Activated CD4-positive, alpha-beta T cell treated with anti-CD3 and anti-CD28 coated beads for 36 hours (primary cell): ENCODE data around the gene NPAS3. TPM values are rescaled to one million over a fixed set of nuclear protein-coding genes. Genes with fewer than 3 reads are reported as not detected.
A peak's percentile ranks its signal among the peaks of the same experiment; 100 is the strongest.

Source experiments
- ATAC-seq: fragments of 200-7000 bp; cut with Tn5 transposase; one replicate; pipeline ENCODE4 v1.10.0; 2021; ENCODE audit warnings: mild to moderate bottlenecking, moderate library complexity
- CTCF ChIA-PET: fragments of 350-600 bp; sonication (Branson Sonifier 250); formaldehyde crosslinking; loops from one replicate; lab custom pipeline; 2021; ENCODE audit warnings: antibody characterized with exemption; lab: Charles Lee
- POLR2A ChIA-PET: fragments of 350-600 bp; sonication (Branson Sonifier 250); formaldehyde crosslinking; loops from one replicate; lab custom pipeline; 2021; ENCODE audit warnings: antibody characterized with exemption, inconsistent platforms; lab: Charles Lee
- DNase-seq: peaks from one replicate; pipeline ENCODE4 v3.0.0-alpha.2; 2020
- H3K27ac Mint-ChIP-seq: one replicate; pipeline ENCODE4 v1.8.0; 2021; ENCODE audit warnings: mixed read lengths
- H3K27me3 Mint-ChIP-seq: one replicate; pipeline ENCODE4 v1.8.0; 2021; ENCODE audit warnings: mixed read lengths
- H3K36me3 Mint-ChIP-seq: one replicate; pipeline ENCODE4 v1.8.0; 2021; ENCODE audit warnings: low read depth, mixed read lengths
- H3K4me1 Mint-ChIP-seq: one replicate; pipeline ENCODE4 v1.8.0; 2021; ENCODE audit warnings: mixed read lengths
- H3K4me3 Mint-ChIP-seq: one replicate; pipeline ENCODE4 v1.8.0; 2021; ENCODE audit warnings: mild to moderate bottlenecking, moderate library complexity, mixed read lengths
- H3K9me3 Mint-ChIP-seq: one replicate; pipeline ENCODE4 v1.8.0; 2021; ENCODE audit warnings: low read depth, mixed read lengths
- intact Hi-C, 2 experiments: fragments of 100-400 bp; cut with DNase I in 1 of 2; cut with micrococcal nuclease in 1 of 2; formaldehyde crosslinking; loops; one replicate each; pipeline versions ENCODE4 v1.14.2 to v1.15.1; 2022 to 2024; cut with DNase I, micrococcal nuclease
- total RNA-seq, 2 experiments: library from RNA; stranded (reverse); gene quantifications; one replicate each; pipeline ENCODE4 v1.2.3, GENCODE V29; 2021

NPAS3 gene
- total RNA-seq, 2 experiments from 2014 or later, result not detected

GRCh38 chr14:33674927-33675326 is 736.2 kb downstream of the NPAS3 start:
- intact Hi-C loops, result loop anchor here in 1 of 2 experiments (5.0 kb wide), 1 partner anchor 117 kb away; no protein-coding TSS in a partner anchor
- no peak overlapping the region for H3K4me3 Mint-ChIP-seq
- H3K27ac Mint-ChIP-seq, result no peak overlapping the region
- no peak for ATAC-seq
- H3K36me3 Mint-ChIP-seq, result no peaks in the 10 kb centered on the region
- ChIA-PET POLR2A (no interaction called here), CTCF (no interaction called here)
- no peak for DNase-seq
- H3K4me1 Mint-ChIP-seq, result no peaks in the 10 kb centered on the region
- peaks cover 4% of the 10 kb centered on the region for H3K27me3 Mint-ChIP-seq
- no peaks in the 10 kb centered on the region for H3K9me3 Mint-ChIP-seq

DNA sequence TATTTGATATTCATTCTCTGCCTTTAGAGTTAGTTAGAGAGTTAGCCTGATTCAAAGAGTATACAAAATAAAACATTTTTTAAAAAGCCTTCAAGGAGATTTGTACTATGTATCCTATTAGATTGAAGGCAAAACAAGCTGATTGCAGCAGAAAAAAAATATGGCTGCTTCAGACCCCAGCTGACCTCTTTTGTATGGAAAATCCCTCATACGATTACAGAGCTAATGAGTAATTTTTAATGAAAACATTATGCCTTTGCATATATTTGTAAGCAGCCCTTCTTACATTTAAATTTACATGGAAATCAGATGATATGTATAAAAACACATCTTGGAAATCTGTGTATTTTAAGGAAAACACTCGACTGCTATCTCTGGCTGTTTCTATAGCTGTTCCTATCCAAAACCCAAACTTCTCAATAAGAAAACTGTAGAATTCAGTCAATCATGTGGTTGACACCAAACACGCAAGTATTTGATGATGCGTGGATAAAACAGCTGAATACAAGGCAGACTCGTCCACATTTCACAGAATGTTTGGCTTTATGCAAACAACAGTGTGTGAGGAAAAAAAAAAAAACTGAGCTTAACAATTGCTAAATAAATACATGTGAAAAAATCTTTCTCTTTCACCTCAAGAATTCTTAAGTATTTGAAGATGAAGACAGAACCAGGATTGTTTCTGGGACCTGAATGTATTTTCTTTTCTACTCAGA is 736.9 kb downstream of the NPAS3 start:
- no peaks in the 10 kb centered on the region for H3K9me3 Mint-ChIP-seq
- intact Hi-C loops, result loop anchor here in 1 of 2 experiments (5.0 kb wide), 1 partner anchor 117 kb away; no protein-coding TSS in a partner anchor
- no peak overlapping the region for H3K4me3 Mint-ChIP-seq
- no peaks in the 10 kb centered on the region for H3K4me1 Mint-ChIP-seq
- CTCF ChIA-PET, result interaction anchor here (0.6 to 1.3 kb wide), 3 partner anchors 10 to 1907 kb away, joined by 3 to 10 read pairs (median 4); no protein-coding TSS in a partner anchor
- H3K27ac Mint-ChIP-seq, result no peak overlapping the region
- ATAC-seq (no peak), DNase-seq (no peak)
- H3K27me3 Mint-ChIP-seq, result peaks cover 4% of the 10 kb centered on the region
- POLR2A ChIA-PET, result interaction anchor here (0.5 kb wide), 1 partner anchor 10 kb away, joined by 4 read pairs; no protein-coding TSS in a partner anchor
- no peaks in the 10 kb centered on the region for H3K36me3 Mint-ChIP-seq

DNA sequence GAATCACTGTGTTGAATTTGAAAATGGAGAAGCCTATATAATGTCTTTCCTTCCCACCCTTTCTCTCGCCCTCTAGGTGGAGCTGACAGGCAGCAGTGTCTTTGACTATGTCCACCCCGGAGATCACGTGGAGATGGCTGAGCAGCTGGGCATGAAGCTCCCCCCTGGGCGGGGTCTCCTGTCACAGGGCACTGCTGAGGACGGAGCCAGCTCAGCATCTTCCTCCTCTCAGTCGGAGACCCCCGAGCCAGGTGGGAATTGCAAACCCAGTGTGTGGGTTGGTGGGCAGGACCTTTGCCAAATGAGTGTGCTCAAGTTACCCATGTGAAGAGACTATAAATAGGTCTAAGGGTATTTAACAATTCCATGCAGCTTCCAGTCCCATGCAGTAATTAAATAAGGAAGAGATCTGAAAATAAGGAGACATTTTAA is 737.5 kb downstream of the NPAS3 start:
- Mint-ChIP-seq H3K36me3 (no peaks in the 10 kb centered on the region), H3K4me1 (no peaks in the 10 kb centered on the region), H3K27me3 (peaks cover 4% of the 10 kb centered on the region), H3K9me3 (no peaks in the 10 kb centered on the region), H3K27ac (no peak overlapping the region), H3K4me3 (no peak overlapping the region)
- POLR2A ChIA-PET, result no interaction called here
- peak; percentile 5 for DNase-seq
- ATAC-seq, result no peak
- CTCF ChIA-PET, result interaction anchor here (1.0 to 1.3 kb wide), 2 partner anchors 10 to 117 kb away, joined by 4 to 10 read pairs; no protein-coding TSS in a partner anchor
- intact Hi-C loops, result loop anchor here in 1 of 2 experiments (5.0 kb wide), 1 partner anchor 116 kb away; no protein-coding TSS in a partner anchor

DNA sequence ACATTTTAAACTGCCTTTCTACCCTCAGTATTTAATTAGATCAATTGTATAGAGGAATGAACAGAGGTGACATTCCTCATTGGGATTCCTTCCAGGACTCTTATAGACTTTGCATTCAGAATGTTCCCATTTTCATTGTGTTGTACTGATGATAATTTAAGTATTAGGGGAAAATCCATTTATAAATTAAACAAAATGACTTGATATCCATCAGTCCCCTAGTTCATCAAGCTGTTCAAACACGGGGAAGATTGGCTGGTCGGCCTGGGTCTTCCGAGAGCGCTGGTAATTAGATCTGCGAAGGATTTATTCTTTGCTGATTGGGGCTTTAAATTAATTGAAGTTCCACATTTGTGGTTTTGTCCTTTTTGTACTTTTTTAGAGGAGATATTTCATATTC is 738.2 kb downstream of the NPAS3 start:
- Mint-ChIP-seq H3K9me3 (no peaks in the 10 kb centered on the region), H3K4me3 (no peak overlapping the region), H3K4me1 (no peaks in the 10 kb centered on the region), H3K36me3 (no peaks in the 10 kb centered on the region), H3K27ac (no peak overlapping the region), H3K27me3 (peaks cover 4% of the 10 kb centered on the region)
- ChIA-PET POLR2A (no interaction called here), CTCF (no interaction called here)
- ATAC-seq (no peak), DNase-seq (no peak)
- intact Hi-C loops, result loop anchor here in 1 of 2 experiments (5.0 kb wide), 1 partner anchor 115 kb away; no protein-coding TSS in a partner anchor

- intact Hi-C loops, result loop anchor here in 1 of 2 experiments (5.0 kb wide), 1 partner anchor 114 kb away; no protein-coding TSS in a partner anchor
- ChIA-PET CTCF (no interaction called here), POLR2A (no interaction called here)
- ATAC-seq (no peak), DNase-seq (no peak)
- H3K9me3 Mint-ChIP-seq, result no peaks in the 10 kb centered on the region
- H3K4me3 Mint-ChIP-seq, result no peak overlapping the region
- no peaks in the 10 kb centered on the region for H3K4me1 Mint-ChIP-seq
- H3K36me3 Mint-ChIP-seq, result no peaks in the 10 kb centered on the region
- H3K27ac Mint-ChIP-seq, result no peak overlapping the region
- peaks cover 4% of the 10 kb centered on the region for H3K27me3 Mint-ChIP-seq
Measured at GRCh38 chr14:33678005-33678404, 739.3 kb downstream of the NPAS3 start.

- H3K27ac Mint-ChIP-seq, result no peak overlapping the region
- no peak overlapping the region for H3K4me3 Mint-ChIP-seq
- no peaks in the 10 kb centered on the region for H3K4me1 Mint-ChIP-seq
- no peaks in the 10 kb centered on the region for H3K9me3 Mint-ChIP-seq
- intact Hi-C loops, result loop anchor here in 1 of 2 experiments (5.0 kb wide), 1 partner anchor 113 kb away; no protein-coding TSS in a partner anchor
- DNase-seq, result no peak
- ChIA-PET POLR2A (no interaction called here), CTCF (interaction anchor here (0.5 kb wide), 1 partner anchor 522 kb away, joined by 3 read pairs; no protein-coding TSS in a partner anchor)
- peaks cover 4% of the 10 kb centered on the region for H3K27me3 Mint-ChIP-seq
- no peaks in the 10 kb centered on the region for H3K36me3 Mint-ChIP-seq
- ATAC-seq, result no peak
Measured at GRCh38 chr14:33679025-33679424, 740.3 kb downstream of the NPAS3 start.

- intact Hi-C loops, result loop anchor here in 1 of 2 experiments (5.0 kb wide), 1 partner anchor 113 kb away; no protein-coding TSS in a partner anchor
- ChIA-PET CTCF (no interaction called here), POLR2A (no interaction called here)
- Mint-ChIP-seq H3K27ac (no peak overlapping the region), H3K9me3 (no peaks in the 10 kb centered on the region), H3K4me3 (no peak overlapping the region), H3K27me3 (peaks cover 2% of the 10 kb centered on the region), H3K4me1 (no peaks in the 10 kb centered on the region), H3K36me3 (no peaks in the 10 kb centered on the region)
- ATAC-seq (no peak), DNase-seq (no peak)
Measured at GRCh38 chr14:33679461-33680225, 741.0 kb downstream of the NPAS3 start.

GRCh38 chr14:33680873-33681272 is 742.2 kb downstream of the NPAS3 start:
- no peaks in the 10 kb centered on the region for H3K9me3 Mint-ChIP-seq
- POLR2A ChIA-PET, result no interaction called here

DNA sequence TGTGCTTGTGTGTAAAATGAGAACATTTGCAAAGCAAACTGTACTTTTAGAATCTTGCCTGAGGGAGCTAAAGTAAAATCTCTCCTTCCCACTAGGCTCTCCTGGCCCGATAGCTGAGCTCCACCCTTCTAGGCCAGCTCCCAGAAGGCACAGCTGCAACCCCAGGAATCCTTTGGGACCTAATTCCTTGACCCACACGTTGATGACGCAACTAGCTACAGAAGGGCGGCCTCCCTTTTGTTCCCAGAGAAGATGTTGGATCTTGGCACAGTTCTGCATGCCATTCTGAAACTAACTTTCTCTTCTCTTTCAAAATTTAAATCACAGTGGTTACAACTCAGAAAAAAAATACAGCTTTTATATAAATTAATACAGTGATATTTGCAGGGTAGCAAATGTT is 744.1 kb downstream of the NPAS3 start:
- DNase-seq (no peak), ATAC-seq (no peak)
- POLR2A ChIA-PET, result no interaction called here
- intact Hi-C loops, result no loop called here
- Mint-ChIP-seq H3K36me3 (no peaks in the 10 kb centered on the region), H3K4me1 (no peaks in the 10 kb centered on the region), H3K9me3 (no peaks in the 10 kb centered on the region), H3K27me3 (peaks cover 2% of the 10 kb centered on the region), H3K4me3 (no peak overlapping the region), H3K27ac (no peak overlapping the region)
- CTCF ChIA-PET, result interaction anchor here (0.8 kb wide), 1 partner anchor 30 kb away, joined by 3 read pairs; no protein-coding TSS in a partner anchor

More at GRCh38 chr14:33680873-33681272, 742.2 kb downstream of the NPAS3 start:
- Mint-ChIP-seq H3K36me3 (no peaks in the 10 kb centered on the region), H3K4me1 (no peaks in the 10 kb centered on the region), H3K27ac (no peak overlapping the region), H3K27me3 (peaks cover 2% of the 10 kb centered on the region), H3K4me3 (no peak overlapping the region)
- no peak for DNase-seq
- intact Hi-C loops, result no loop called here
- ATAC-seq, result no peak
- CTCF ChIA-PET, result interaction anchor here (1.0 kb wide), 1 partner anchor 9 kb away, joined by 3 read pairs; no protein-coding TSS in a partner anchor

DNA sequence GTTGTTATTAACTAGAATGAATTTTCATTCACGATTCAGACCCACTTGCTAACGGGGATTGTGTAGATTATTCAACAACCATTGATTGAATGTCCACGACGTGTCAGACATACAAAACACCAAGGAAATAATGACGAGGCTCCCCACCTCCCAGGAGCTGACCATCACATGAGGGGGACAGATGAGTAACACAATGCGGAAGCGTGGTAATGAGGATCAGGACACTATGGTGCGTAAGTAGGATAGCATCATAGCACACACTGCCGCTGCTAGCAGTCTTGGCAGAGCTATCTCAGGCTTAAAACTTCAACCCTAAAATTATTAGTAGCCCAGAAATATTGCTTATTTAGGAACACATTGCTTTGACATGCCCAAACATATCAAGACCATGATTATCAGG is 746.3 kb downstream of the NPAS3 start:
- ChIA-PET POLR2A (no interaction called here), CTCF (interaction anchor here (1.5 kb wide), 1 partner anchor 9 kb away, joined by 10 read pairs; no protein-coding TSS in a partner anchor)
- H3K4me1 Mint-ChIP-seq, result no peaks in the 10 kb centered on the region
- peaks cover 2% of the 10 kb centered on the region for H3K27me3 Mint-ChIP-seq
- no peak for DNase-seq
- H3K27ac Mint-ChIP-seq, result no peak overlapping the region
- intact Hi-C loops, result no loop called here
- H3K9me3 Mint-ChIP-seq, result no peaks in the 10 kb centered on the region
- ATAC-seq, result no peak
- H3K4me3 Mint-ChIP-seq, result no peak overlapping the region
- H3K36me3 Mint-ChIP-seq, result no peaks in the 10 kb centered on the region

GRCh38 chr14:33685698-33686097 is 747.0 kb downstream of the NPAS3 start:
- ChIA-PET CTCF (interaction anchor here (1.5 kb wide), 1 partner anchor 10 kb away, joined by 10 read pairs; no protein-coding TSS in a partner anchor), POLR2A (interaction anchor here (0.5 kb wide), 1 partner anchor 884 kb away, joined by 4 read pairs; no protein-coding TSS in a partner anchor)
- intact Hi-C loops, result no loop called here
- no peaks in the 10 kb centered on the region for H3K4me1 Mint-ChIP-seq
- DNase-seq (no peak), ATAC-seq (no peak)
- peaks cover 2% of the 10 kb centered on the region for H3K27me3 Mint-ChIP-seq
- no peaks in the 10 kb centered on the region for H3K9me3 Mint-ChIP-seq
- H3K36me3 Mint-ChIP-seq, result no peaks in the 10 kb centered on the region
- H3K4me3 Mint-ChIP-seq, result no peak overlapping the region
- H3K27ac Mint-ChIP-seq, result no peak overlapping the region
